Kasumi-1 (cell line): ENCODE data around the gene SLC6A2.

Source experiments
- DNase-seq, 2 experiments: peaks; one replicate each; lab custom pipeline; 2025; lab: John Stamatoyannopoulos, UW

SLC6A2 gene

GRCh38 chr16:55672471-55672870 lies 16.7 kb downstream of the SLC6A2 start:
- DNase-seq: no peak

GRCh38 chr16:55678161-55678821 lies 22.5 kb downstream of the SLC6A2 start:
- DNase-seq: no peak

DNA sequence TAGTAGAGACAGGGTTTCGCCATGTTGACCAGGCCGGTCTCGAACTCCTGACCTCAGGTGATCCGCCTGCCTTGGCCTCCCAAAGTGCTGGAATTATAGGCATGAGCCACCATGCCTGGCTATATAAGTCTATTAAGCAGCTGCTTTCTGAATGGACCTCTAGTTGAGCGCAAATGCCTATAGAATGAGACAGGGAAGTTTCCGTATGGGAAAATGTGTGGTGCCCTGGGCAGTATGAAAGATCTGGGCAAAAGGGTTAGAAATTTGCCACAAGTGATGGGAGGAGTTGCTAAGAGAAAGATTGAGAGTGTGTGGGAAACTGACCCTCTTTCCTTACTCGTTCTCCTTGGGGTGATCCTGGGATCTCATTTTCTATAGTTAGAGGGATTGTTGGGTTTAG lies 26.3 kb downstream of the SLC6A2 start:
- no peak for DNase-seq

GRCh38 chr16:55685973-55686372 lies 30.2 kb downstream of the SLC6A2 start:
- no peak for DNase-seq

DNA sequence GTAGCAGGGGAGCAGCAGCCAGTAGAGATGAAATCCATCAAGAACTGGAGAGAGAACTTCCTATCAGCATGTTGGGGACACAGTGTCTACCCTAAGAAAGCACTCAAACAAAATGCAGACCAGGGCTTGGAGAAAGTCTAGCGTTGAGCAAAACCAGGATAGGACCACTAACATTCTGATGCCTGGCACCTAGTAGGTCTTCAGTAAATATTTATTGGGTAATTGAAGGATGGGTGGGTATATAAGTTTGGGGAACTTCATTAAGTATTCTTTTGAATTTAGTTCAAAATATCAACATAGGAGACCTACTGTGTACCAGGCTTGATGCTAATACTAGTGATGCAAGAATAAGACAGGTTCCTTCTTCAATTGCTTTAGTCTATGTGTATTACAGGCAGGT lies 30.9 kb downstream of the SLC6A2 start:
- DNase-seq: no peak

GRCh38 chr16:55687802-55688201 lies 32.0 kb downstream of the SLC6A2 start:
- no peak for DNase-seq

GRCh38 chr16:55690841-55691240 lies 35.1 kb downstream of the SLC6A2 start:
- no peak for DNase-seq

DNA sequence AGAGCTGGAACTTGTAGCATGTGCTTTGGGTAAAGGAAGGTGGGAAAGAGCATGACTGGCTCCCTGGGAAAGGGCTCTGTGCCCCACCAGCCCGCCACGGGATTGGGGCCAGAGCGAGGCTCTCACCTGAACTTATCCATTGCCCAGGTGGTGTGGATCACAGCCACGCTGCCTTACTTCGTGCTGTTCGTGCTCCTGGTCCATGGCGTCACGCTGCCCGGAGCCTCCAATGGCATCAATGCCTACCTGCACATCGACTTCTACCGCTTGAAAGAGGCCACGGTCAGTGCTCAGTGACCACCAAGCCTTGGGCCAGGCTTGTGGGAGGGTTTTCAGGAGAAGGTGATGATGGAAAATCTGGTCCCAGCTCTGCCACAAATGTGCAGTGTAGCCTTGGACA lies 36.0 kb downstream of the SLC6A2 start:
- no peak for DNase-seq

DNA sequence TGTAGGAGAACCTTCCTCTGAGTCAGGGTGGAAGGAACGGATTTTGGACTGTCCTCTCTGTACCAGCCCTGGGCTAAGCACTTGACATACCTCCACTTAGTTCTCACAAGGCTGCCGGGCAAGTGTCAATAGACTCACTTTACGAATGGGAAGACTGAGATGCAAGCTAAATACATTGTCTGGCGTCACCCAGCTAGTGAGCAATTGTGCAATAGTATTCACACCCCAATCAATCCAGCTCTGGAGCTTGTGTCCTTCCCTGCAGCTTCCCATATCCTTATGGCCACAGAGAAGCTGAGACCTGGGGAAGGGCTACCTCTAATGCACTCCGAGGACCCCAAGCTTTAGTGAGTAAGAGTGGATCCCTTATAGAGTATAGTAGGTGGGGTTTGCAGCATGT lies 39.8 kb downstream of the SLC6A2 start:
- no peak for DNase-seq

DNA sequence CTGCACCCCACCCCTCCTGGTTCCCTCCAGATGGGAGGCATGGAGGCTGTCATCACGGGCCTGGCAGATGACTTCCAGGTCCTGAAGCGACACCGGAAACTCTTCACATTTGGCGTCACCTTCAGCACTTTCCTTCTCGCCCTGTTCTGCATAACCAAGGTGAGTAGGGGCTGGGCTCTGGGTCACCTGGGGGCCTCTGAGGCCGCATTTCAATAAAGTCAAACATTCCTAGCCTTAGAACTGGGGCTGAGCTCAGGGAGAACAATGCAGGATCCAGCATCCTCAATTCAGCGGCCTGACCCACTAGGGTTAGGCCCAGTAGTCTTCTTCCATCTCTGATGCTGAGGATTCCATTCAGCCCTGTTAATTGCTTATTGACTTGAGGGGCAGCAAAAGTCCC lies 42.1 kb downstream of the SLC6A2 start:
- no peak for DNase-seq

GRCh38 chr16:55698331-55698730 lies 42.5 kb downstream of the SLC6A2 start:
- no peak for DNase-seq

DNA sequence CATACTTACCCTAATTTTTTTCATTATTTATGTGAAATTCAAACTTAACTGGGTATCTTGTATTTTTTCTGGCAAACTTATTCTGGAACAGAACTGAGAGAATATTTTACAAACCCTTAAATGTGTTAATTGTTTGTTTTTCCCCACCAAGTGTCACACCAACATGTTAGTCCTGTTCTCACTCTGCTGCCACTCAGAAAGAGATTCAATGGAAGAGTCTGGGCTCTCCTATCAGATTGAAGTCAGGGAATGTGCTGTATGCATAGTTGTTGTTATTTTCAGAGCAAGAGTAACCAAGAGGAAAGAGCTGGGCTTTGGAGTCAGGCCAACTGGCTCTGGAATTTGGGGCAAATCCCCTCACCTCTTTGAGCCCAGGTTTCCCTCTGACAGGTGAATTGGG lies 43.2 kb downstream of the SLC6A2 start:
- DNase-seq: no peak

- DNase-seq: no peak
Observed at GRCh38 chr16:55699616-55700015, 43.8 kb downstream of the SLC6A2 start.

DNA sequence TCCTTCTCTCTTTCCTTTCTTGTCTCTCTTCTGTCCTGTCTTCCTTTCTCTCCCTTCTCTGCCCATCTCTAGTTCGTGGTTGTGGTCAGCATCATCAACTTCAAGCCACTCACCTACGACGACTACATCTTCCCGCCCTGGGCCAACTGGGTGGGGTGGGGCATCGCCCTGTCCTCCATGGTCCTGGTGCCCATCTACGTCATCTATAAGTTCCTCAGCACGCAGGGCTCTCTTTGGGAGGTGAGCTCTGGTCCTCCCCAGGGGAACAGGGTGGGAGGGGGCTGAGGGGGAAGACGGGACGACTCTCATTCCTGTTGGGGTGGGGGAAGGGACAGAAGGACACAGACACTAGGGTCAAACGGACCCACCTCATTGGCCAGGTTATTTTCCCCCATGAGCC lies 44.3 kb downstream of the SLC6A2 start:
- DNase-seq: no peak

DNA sequence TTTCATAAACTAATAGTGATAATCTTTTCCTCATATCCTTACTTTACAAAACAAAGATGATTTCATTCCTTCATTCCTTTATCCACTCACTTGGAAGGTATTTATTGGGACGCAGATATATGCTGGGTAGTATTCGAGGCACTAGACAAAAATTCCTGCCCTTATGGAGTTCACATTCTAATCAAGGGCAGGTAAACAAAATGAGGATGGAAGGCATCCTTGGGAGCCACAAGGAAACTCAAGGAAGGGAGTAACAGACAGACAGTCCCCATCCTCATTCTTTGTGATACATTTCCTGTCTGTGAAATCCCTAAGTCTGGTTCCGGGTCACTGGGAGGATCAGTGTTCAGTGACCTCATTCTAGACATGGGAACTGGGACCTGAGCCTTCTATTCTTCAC lies 45.2 kb downstream of the SLC6A2 start:
- no peak for DNase-seq

DNA sequence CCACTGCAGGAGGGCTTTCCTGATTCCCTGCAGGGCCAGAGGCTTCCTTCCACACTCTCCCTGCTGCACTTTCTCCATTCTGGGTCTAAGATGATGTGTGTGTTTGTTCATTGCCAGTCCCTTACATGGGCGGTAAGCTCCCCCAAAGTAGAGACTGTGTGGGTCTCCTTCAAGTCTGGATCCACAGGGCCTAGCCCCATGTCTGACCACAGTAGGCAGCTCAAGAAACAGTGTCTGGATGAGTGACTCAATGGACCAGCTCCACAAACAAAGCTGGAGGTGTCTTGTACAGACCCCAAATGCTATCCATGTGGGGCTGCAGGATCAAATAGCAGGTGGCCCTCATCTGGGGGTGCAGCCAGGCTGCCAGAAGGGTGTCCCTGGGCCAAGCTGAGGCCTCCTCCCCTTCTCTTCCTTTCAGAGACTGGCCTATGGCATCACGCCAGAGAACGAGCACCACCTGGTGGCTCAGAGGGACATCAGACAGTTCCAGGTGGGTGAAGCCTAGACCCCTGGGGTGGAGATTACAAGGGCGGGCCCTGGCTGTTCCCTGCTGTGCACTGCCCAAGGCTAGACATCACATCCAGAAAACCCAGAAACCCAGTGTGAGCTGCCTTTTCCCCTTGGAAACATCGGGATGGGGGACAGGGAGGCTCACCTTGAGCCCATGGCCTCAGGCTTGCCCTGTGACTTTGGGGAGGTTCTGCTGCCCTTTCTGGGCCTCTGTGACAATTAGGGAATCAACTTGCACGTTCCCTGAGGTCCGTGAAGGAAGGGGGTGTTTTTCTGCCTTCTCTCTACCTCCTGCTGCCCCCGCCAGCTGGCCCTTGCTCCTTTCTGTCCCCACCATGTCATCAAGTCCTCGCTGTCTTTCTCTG lies 45.9 kb downstream of the SLC6A2 start:
- peak; percentile 33 to 56 for DNase-seq

- DNase-seq: peak; percentile 67 to 85
Observed at GRCh38 chr16:55703003-55704001, 47.5 kb downstream of the SLC6A2 start.

DNA sequence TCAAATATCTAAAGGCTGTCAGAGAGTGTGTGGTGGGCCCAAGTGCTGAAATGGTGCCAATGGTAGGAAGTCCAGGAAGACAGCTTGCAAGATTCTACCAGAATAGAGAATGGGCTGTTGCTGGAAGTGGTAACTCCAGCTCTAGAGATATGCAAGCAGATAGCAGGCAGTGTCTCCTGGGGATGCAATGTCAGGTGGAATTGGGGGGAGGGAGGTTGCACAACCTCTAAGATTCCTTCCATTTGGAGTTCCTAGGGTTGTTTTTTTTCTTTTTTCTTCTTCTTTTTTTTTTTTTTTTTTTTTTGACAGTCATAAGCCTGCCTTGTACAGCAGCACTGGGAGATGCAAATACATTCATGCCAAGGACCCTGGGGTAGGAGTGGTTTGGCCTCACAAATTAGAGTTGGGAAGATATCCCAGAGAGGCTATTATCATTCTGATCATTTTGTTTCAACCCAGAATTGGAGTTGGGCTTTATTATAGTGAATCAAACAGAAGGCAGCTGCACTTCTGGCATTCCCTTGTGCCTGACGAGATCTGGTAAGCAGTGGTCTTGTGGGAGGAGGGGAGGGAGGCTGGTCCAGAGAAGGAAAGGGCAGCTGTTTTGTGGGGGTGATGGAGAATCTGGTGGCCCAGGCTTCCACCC lies 51.1 kb downstream of the SLC6A2 start:
- DNase-seq: no peak

DNA sequence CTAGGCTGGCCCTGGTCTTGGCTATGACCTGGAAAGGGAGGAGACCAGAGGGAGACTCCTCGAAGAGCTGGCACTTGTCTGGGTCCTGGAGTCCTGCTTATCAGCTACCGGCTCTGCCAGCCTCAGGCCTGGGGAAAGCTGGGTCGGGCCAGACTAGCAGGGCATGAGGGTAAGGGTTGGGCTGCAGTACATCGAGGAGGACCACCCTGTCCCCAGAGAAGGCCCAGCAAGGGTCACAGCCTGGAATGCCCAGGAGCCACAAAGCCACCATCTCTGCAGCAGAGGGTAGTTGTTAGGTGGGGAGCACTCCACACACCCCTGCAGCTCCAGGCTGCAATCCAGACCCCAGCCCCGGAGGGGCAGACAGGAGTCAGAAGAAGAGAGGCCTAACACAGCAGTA lies 54.0 kb downstream of the SLC6A2 start:
- DNase-seq: no peak

GRCh38 chr16:55710466-55710865 lies 54.7 kb downstream of the SLC6A2 start:
- no peak for DNase-seq

DNA sequence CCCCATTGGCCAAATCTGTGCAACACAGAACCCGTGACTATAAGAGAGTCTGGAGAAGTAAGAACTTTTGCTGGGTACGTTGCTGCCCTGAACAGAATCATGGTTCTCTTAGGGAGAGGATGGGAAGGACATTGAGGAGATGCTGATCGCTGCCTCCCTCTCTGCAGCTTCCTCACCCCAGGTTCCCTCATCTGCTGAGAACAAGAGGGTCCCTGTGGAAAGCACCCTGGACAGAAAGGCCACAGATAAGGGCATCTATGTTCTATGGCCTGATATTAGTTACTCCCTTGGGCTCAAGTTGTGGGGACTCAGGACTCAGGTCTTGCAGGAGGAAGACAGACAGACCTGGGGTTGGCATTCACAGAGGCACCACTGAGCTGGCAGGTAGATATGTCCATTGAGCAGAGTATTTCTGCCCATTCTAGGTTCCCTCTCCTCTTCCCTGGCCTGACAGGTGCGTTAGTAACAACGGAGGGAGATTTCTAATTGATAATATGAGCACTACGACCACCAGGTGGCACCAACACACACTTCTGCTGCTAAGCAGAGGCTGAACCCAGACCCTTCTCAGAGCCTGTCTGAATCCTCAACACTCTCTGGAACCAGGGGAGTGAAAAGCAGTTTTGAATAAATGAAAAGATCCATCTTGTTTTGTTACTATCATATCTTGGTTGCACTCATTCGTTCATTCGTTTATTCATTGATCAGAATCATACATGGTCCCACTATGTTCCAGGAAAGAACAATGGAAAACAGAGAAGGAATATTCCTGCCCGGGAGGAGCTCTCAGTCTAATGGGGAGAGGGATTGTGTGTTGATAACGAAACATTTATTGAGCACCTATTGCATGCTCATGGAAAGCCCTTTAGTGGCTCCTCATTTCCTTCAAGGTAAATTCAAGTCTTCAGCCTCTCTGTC lies 56.4 kb downstream of the SLC6A2 start:
- DNase-seq: peak; percentile 67 to 81
